Lung (tissue), 12 donors: ENCODE measurements around the gene MRNIP. TPM values are rescaled to one million over a fixed set of nuclear protein-coding genes. Genes with fewer than 3 reads are reported as not detected.

Source experiments
- ATAC-seq: fragments of 200-7000 bp; cut with Tn5 transposase; one replicate; pipeline ENCODE4 v1.9.1; 2020; ENCODE audit warnings: moderate number of reproducible peaks; ENCODE audit not compliant: insufficient read depth, low FRiP score
- DNase-seq, 3 donors: peaks; one replicate each; pipeline ENCODE4 v3.0.0-alpha.2; 2013 to 2017
- H3K27ac ChIP-seq, 2 donors: one replicate each; pipeline ENCODE4 v1.5.1; 2013; ENCODE audit warnings: mild to moderate bottlenecking in 2 of 2, moderate library complexity in 2 of 2, control low read depth in 1 of 2, inconsistent platforms in 1 of 2, low read depth in 1 of 2, low read length in 1 of 2
- H3K27me3 ChIP-seq, 3 donors: one replicate each; pipeline ENCODE4 v1.5.1; 2013; ENCODE audit warnings: low read length in 2 of 3; ENCODE audit not compliant: control insufficient read depth in 3 of 3, insufficient read depth in 3 of 3
- H3K36me3 ChIP-seq, 4 donors: one replicate each; pipeline ENCODE4 v1.5.1; 2013; ENCODE audit warnings: low read length in 4 of 4, mild to moderate bottlenecking in 1 of 4, moderate library complexity in 1 of 4; ENCODE audit not compliant: control insufficient read depth in 4 of 4, insufficient read depth in 4 of 4
- H3K4me1 ChIP-seq, 5 donors: one replicate each; pipeline ENCODE4 v1.5.1; 2013; ENCODE audit warnings: low read length in 5 of 5, mild to moderate bottlenecking in 2 of 5, moderate library complexity in 1 of 5; ENCODE audit not compliant: control insufficient read depth in 5 of 5, insufficient read depth in 5 of 5
- H3K4me3 ChIP-seq: one replicate; pipeline ENCODE4 v1.5.1; 2013; ENCODE audit warnings: mild to moderate bottlenecking, control low read depth, moderate library complexity
- H3K9ac ChIP-seq, 2 donors: one replicate each; pipeline ENCODE4 v1.5.1; 2013; ENCODE audit warnings: low read length in 2 of 2, control low read depth in 1 of 2; ENCODE audit not compliant: insufficient read depth in 1 of 2
- H3K9me3 ChIP-seq, 4 donors: one replicate each; pipeline ENCODE4 v1.5.1; 2013; ENCODE audit warnings: low read length in 3 of 4, mild to moderate bottlenecking in 1 of 4, moderate library complexity in 1 of 4; ENCODE audit not compliant: control insufficient read depth in 4 of 4, insufficient read depth in 3 of 4
- WGBS, 2 donors: extraction: QIAGEN DNeasy Blood & Tissue Kit; methylation state at CpG; one replicate each; pipeline ENCODE4 v1.1.7; 2013; 5-methylcytosine and 5-hydroxymethylcytosine counted together
- polyA plus RNA-seq, 2 donors: library from polyadenylated mRNA; stranded (reverse); fragments of 200-250 nt; gene quantifications; one replicate each; pipeline ENCODE4 v1.2.1, GENCODE V29; 2013
- total RNA-seq, 2 donors: library from RNA; depleted of rRNA in 1 of 2; stranded (reverse); fragments of >200 nt in 1 of 2; gene quantifications; one replicate each; pipeline ENCODE4 v1.2.1, GENCODE V29; 2014 to 2021
- TF ChIP-seq, protein P1 (sequence below): IDR thresholded peaks from 2 replicates; pipeline ENCODE4 v1.5.1; 2012; ENCODE audit warnings: mild to moderate bottlenecking; ENCODE audit errors: control extremely low read depth, extremely low read depth
- donor health status: control.
- donor health status: control.
- donor health status: Bipolar disorder and iron deficiency.
- donor health status: healthy.
- donor health status: DM: yes; HTN: yes; CAD: no.

MRNIP gene
- total and polyA plus RNA-seq, 4 donors: 15.4 to 51.0 (median 35.4) TPM

DNA sequence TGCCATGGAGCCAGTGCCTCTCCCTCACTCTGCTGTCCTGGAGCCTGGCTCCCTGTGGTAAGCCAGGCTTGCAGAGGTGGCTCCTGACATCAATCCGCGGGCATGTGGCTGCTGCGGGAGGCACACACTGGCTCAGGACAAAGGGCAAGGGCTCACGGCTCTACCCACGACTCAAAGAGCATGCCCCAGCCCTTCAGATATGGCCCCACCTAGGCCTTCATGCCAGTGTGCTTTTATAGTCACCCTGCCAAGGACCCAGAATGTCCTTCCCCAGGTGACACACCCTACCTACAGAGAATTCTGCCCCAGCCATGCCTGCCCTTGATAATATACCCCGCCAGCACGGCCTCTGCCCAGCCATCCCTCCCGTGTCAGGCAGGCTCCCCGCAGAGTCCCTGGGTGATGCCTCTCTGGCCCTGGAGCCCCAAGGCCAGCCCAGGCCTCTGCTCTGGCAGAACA lies 53.5 kb downstream of the MRNIP start:
- Histone ChIP-seq H3K4me1 (peaks cover 0 to 18% (median 7%) of the 10 kb centered on the region in 5 donors), H3K9me3 (no peaks in the 10 kb centered on the region), H3K9ac (peak overlapping the region in 1 of 2 donors; percentile 28), H3K36me3 (peaks cover 0 to 13% (median 2%) of the 10 kb centered on the region in 4 donors), H3K27ac (peak overlapping the region; percentile 85 to 92), H3K27me3 (no peaks in the 10 kb centered on the region), H3K4me3 (peak overlapping the region; percentile 69)
- ATAC-seq (no peak), DNase-seq (no peak)
- TF ChIP-seq, protein P1, sequence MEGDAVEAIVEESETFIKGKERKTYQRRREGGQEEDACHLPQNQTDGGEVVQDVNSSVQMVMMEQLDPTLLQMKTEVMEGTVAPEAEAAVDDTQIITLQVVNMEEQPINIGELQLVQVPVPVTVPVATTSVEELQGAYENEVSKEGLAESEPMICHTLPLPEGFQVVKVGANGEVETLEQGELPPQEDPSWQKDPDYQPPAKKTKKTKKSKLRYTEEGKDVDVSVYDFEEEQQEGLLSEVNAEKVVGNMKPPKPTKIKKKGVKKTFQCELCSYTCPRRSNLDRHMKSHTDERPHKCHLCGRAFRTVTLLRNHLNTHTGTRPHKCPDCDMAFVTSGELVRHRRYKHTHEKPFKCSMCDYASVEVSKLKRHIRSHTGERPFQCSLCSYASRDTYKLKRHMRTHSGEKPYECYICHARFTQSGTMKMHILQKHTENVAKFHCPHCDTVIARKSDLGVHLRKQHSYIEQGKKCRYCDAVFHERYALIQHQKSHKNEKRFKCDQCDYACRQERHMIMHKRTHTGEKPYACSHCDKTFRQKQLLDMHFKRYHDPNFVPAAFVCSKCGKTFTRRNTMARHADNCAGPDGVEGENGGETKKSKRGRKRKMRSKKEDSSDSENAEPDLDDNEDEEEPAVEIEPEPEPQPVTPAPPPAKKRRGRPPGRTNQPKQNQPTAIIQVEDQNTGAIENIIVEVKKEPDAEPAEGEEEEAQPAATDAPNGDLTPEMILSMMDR: no peak
- 50 to 69% methylated on average over 9 of the region's 9 CpGs for WGBS, 2 donors

DNA sequence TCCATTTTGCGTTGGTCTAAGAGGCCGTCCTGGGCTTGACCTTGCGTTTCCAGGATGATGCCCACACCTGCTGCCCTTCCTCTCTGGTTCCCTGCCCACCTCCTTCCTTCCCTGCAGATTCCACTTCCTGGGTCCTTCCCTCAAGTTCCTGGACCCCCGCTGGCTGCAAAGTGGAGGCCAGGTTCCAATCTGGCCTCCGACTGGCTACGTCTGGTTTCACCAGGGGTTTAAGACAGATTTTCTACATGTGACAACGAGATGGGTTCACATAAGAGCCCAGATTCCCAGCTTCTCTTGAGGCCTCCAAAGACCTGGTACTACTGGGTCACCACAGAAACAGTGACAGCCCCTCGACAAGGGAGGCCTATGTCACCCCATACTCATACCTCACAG lies 54.1 kb downstream of the MRNIP start:
- H3K9me3 ChIP-seq: no peaks in the 10 kb centered on the region
- TF ChIP-seq, protein P1: no peak
- peaks cover 0 to 18% (median 7%) of the 10 kb centered on the region in 5 donors for H3K4me1 ChIP-seq
- no peak for DNase-seq
- no peak overlapping the region for H3K4me3 ChIP-seq
- ATAC-seq: no peak
- no peaks in the 10 kb centered on the region for H3K27me3 ChIP-seq
- WGBS, 2 donors: 75 to 87% methylated on average over 8 of the region's 8 CpGs
- peaks cover 0 to 19% (median 6%) of the 10 kb centered on the region in 4 donors for H3K36me3 ChIP-seq
- H3K27ac ChIP-seq: peak overlapping the region in 1 of 2 donors; percentile 85
- H3K9ac ChIP-seq: no peak overlapping the region

DNA sequence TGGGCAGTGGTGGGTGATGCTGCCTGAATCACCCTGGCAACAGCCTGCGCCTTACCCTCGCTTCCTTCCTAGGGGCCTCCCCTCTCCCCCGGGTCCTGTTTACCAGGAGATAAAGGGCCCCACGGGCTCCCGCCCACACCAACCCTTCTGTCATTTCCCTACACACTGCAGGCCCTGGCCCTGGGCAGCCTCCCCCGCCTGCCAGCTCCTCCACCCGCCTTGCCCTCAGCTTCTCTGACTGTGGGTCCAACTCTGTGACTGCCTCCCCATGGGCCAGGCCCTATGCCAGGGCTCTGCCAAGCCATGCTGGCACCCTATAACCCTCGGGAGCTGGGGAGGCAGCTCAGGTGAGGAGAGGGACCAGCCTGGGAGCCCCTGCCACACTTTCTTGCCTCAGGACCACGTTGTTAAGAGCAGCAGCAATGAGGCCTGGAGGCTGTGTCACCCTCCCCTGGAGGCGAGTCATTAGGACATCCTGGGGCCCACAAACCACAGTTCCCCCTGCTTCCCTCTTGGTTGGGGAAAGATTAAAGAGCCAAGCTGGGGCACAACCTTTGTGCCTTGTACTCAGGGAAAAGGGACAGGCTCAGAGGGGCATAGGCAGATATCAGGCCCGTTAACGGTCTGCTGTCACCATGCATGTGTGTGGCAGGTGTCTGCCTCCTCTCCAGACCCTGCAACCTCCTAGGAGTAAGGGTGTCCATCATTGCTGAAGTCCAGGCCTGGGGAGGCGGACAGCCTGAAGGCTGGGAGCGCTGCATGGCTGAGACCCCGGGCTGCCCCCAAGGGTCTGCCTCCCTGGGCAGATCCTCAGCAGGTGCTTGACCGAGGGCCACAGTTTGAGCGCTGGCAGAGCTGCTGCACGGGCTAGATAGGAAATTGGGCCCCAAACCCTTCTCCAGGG lies 54.7 kb downstream of the MRNIP start:
- WGBS, 2 donors: 41 to 60% methylated on average over 18 of the region's 18 CpGs
- H3K27ac ChIP-seq: peak overlapping the region in 1 of 2 donors; percentile 5

More for the DNA sequence above, 54.7 kb downstream of the MRNIP start:
- H3K9ac ChIP-seq: no peak overlapping the region
- ATAC-seq: no peak
- no peak overlapping the region for H3K4me3 ChIP-seq
- no peaks in the 10 kb centered on the region for H3K9me3 ChIP-seq
- H3K27me3 ChIP-seq: no peaks in the 10 kb centered on the region
- peaks cover 0 to 25% (median 12%) of the 10 kb centered on the region in 4 donors for H3K36me3 ChIP-seq
- peaks cover 0 to 18% (median 7%) of the 10 kb centered on the region in 5 donors for H3K4me1 ChIP-seq
- TF ChIP-seq, protein P1: no peak
- DNase-seq: no peak
